ENCODE data around the gene DGKK. TPM values are rescaled to one million over a fixed set of nuclear protein-coding genes. Genes with fewer than 3 reads are reported as not detected.

DGKK gene
- total RNA-seq, 1 experiment from 2014 or later, result not detected

DNA sequence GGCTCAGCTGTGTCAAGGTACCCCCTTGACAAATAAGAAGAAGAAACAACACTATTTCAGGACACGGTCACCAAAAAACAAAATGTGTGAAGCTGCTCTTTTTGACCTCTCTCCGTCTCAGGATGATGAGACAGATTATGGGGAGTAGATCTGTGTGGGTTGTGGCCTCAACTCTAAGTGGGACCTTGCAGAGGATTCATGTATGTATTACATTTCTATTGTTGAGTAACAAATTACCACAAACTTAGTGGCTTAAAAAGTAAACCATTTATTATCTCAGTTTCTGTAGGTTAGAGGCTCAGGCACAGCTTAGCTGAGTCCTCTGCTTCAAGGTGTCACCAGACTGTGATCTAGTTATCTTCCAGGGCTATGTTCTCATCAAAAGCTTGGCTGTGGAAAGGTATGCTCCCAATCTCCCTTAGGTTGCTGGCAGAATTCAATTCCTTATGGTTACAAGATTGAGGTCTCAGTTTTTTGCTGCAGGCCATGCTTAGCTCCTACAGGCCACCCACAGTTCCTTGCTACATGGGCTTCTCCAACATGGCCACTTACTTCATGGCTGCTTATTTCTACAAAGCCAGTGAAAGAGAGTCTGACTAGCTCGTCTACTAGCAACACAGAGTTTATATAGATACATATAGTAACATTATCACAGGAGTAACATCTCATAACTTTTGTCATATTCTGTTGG is 28.1 kb downstream of the DGKK start:
- CTCF ChIA-PET, result no interaction called here
- Histone ChIP-seq H3K27me3 (ENCODE audit: low read length) (no peaks in the 10 kb centered on the region), H3K4me3 (ENCODE audit: low read length) (no peak overlapping the region), H3K36me3 (ENCODE audit: low read depth, low read length) (no peaks in the 10 kb centered on the region), H3K9me3 (ENCODE audit: low read length) (no peaks in the 10 kb centered on the region), H3K9me2 (replicated peaks; ENCODE audit: low read length) (no peaks in the 10 kb centered on the region), H3K4me1 (ENCODE audit: insufficient read depth, low read length) (no peaks in the 10 kb centered on the region), H3K9ac (ENCODE audit: low read length) (no peak overlapping the region), H3F3A (ENCODE audit: low read length, unreplicated experiment) (no peaks in the 10 kb centered on the region), H2AFZ (ENCODE audit: low read length) (no peak overlapping the region), H3K4me2 (ENCODE audit: low read length) (no peak overlapping the region), H3K79me2 (ENCODE audit: low read length) (no peaks in the 10 kb centered on the region), H4K20me1 (ENCODE audit: low read length) (no peaks in the 10 kb centered on the region), H3K27ac (ENCODE audit: low read length) (no peak overlapping the region)
- TF ChIP-seq EZH2 (IDR thresholded peaks at IDR 0.05; ENCODE audit: low read length, unreplicated experiment) (no peak), EZH2phosphoT487 (IDR thresholded peaks at IDR 0.05; ENCODE audit: borderline replicate concordance, low read length) (no peak)
- TF ChIP-seq, protein P1, sequence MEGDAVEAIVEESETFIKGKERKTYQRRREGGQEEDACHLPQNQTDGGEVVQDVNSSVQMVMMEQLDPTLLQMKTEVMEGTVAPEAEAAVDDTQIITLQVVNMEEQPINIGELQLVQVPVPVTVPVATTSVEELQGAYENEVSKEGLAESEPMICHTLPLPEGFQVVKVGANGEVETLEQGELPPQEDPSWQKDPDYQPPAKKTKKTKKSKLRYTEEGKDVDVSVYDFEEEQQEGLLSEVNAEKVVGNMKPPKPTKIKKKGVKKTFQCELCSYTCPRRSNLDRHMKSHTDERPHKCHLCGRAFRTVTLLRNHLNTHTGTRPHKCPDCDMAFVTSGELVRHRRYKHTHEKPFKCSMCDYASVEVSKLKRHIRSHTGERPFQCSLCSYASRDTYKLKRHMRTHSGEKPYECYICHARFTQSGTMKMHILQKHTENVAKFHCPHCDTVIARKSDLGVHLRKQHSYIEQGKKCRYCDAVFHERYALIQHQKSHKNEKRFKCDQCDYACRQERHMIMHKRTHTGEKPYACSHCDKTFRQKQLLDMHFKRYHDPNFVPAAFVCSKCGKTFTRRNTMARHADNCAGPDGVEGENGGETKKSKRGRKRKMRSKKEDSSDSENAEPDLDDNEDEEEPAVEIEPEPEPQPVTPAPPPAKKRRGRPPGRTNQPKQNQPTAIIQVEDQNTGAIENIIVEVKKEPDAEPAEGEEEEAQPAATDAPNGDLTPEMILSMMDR (conservative IDR thresholded peaks at IDR 0.05; ENCODE audit: low read depth, low read length), result no peak
- intact Hi-C loops (cut with micrococcal nuclease), result no loop called here
- no peak for ATAC-seq
- BruUV-seq (replicated peaks), result no TSS peak
- no peak for DNase-seq
- POLR2A ChIA-PET (ENCODE audit: unreplicated experiment), result no interaction called here

DNA sequence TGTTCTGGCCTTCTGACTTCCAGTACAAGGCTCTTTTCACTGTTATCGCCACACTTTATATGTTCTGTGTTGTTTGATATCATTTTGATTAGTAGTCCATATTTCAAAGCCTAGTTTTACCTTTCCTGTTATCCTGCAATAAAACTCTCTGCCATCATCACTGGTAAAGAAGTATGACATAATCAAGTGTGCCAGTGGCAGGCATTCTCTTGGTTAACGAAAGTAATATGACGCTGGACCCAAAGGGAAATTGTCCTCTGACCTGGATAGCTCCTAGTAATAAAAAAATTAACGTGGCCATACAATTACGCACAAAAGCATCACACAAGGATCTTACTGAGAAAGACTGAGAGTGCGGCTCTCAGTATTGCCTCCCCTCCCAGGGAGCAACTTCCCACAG is 33.8 kb downstream of the DGKK start:
- H3K79me2 ChIP-seq (ENCODE audit: low read length), result no peaks in the 10 kb centered on the region
- no peaks in the 10 kb centered on the region for H3K36me3 ChIP-seq (ENCODE audit: low read depth, low read length)
- H3K4me2 ChIP-seq (ENCODE audit: low read length), result no peak overlapping the region
- H3K9me2 ChIP-seq (replicated peaks; ENCODE audit: low read length), result no peaks in the 10 kb centered on the region
- ChIA-PET CTCF (no interaction called here), POLR2A (ENCODE audit: unreplicated experiment) (no interaction called here)
- no peak overlapping the region for H3K4me3 ChIP-seq (ENCODE audit: low read length)
- BruUV-seq (replicated peaks), result no TSS peak
- no peak overlapping the region for H2AFZ ChIP-seq (ENCODE audit: low read length)
- TF ChIP-seq, protein P1 (conservative IDR thresholded peaks at IDR 0.05; ENCODE audit: low read depth, low read length), result no peak
- TF ChIP-seq EZH2 (IDR thresholded peaks at IDR 0.05; ENCODE audit: low read length, unreplicated experiment) (no peak), EZH2phosphoT487 (IDR thresholded peaks at IDR 0.05; ENCODE audit: borderline replicate concordance, low read length) (no peak)
- intact Hi-C loops (cut with micrococcal nuclease), result no loop called here
- no peak overlapping the region for H3K27ac ChIP-seq (ENCODE audit: low read length)
- DNase-seq (no peak), ATAC-seq (no peak)
- H3K4me1 ChIP-seq (ENCODE audit: insufficient read depth, low read length), result no peaks in the 10 kb centered on the region
- H3F3A ChIP-seq (ENCODE audit: low read length, unreplicated experiment), result no peaks in the 10 kb centered on the region
- H3K9ac ChIP-seq (ENCODE audit: low read length), result no peak overlapping the region
- H3K27me3 ChIP-seq (ENCODE audit: low read length), result peaks cover 5% of the 10 kb centered on the region
- no peaks in the 10 kb centered on the region for H3K9me3 ChIP-seq (ENCODE audit: low read length)
- H4K20me1 ChIP-seq (ENCODE audit: low read length), result no peaks in the 10 kb centered on the region

DNA sequence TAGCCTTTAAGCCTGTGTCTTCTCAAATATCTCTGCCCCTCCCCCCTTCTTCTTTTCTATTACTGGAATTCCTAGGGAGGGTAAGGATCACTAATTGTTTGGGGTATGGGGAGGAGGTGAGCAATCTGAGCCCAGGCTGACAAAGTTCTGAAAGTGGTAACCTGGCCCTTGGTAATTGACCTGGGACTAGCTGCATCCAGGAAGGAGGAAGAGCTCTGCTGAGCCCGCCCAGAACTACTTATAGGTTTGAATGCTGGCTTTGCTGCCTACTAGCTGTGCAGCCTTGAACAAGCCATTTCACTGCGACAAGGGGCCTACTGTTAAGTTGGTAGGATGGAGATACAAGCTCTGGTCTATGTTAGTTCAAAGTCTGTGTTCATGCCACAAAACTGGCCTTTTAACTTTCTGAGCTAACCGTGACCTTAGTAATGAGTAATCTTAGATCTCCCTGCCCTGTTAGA is 37.8 kb downstream of the DGKK start:
- no peaks in the 10 kb centered on the region for H3K79me2 ChIP-seq (ENCODE audit: low read length)
- H4K20me1 ChIP-seq (ENCODE audit: low read length), result no peaks in the 10 kb centered on the region
- no peaks in the 10 kb centered on the region for H3K4me1 ChIP-seq (ENCODE audit: insufficient read depth, low read length)
- H3K27ac ChIP-seq (ENCODE audit: low read length), result no peak overlapping the region
- no peak overlapping the region for H3K9ac ChIP-seq (ENCODE audit: low read length)
- H3K4me2 ChIP-seq (ENCODE audit: low read length), result no peak overlapping the region
- no peaks in the 10 kb centered on the region for H3K9me2 ChIP-seq (replicated peaks; ENCODE audit: low read length)
- H2AFZ ChIP-seq (ENCODE audit: low read length), result no peak overlapping the region
- TF ChIP-seq, protein P1 (conservative IDR thresholded peaks at IDR 0.05; ENCODE audit: low read depth, low read length), result no peak
- TF ChIP-seq EZH2 (IDR thresholded peaks at IDR 0.05; ENCODE audit: low read length, unreplicated experiment) (no peak), EZH2phosphoT487 (IDR thresholded peaks at IDR 0.05; ENCODE audit: borderline replicate concordance, low read length) (no peak)
- no peaks in the 10 kb centered on the region for H3F3A ChIP-seq (ENCODE audit: low read length, unreplicated experiment)
- intact Hi-C loops (cut with micrococcal nuclease), result no loop called here
- ChIA-PET CTCF (no interaction called here), POLR2A (ENCODE audit: unreplicated experiment) (no interaction called here)
- peaks cover 5% of the 10 kb centered on the region for H3K27me3 ChIP-seq (ENCODE audit: low read length)
- H3K36me3 ChIP-seq (ENCODE audit: low read depth, low read length), result no peaks in the 10 kb centered on the region
- ATAC-seq (no peak), DNase-seq (no peak)
- H3K9me3 ChIP-seq (ENCODE audit: low read length), result no peaks in the 10 kb centered on the region
- no peak overlapping the region for H3K4me3 ChIP-seq (ENCODE audit: low read length)
- BruUV-seq (replicated peaks), result no TSS peak
